ENCODE data around the gene CLSTN2.

The CLSTN2 gene

DNA sequence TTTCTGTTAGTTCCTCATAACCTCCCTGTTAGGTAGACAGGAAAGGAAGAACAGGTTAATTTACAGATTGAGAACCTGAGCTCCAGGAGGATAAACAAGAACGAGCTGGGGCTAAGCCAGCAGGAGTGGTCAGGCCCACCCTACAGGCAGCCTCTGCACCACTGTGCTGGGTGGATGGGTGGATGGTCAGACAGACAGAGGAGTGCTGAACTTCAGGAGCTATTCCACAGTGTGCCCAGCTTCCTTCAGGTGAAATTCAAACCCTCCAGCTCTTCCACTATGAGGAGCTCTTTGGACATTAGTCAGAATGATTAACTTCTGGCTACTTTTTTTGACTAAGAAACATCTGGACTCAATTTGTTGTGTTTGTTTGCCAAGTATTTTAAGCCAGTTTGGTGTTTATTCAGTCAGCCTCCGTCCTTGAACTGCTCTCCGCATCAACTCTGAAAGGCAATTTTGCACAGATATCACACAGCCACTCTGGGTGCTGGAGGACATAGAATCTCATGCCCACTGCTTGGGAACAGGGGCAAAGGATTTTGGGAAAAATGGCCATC lies 361.9 kb downstream of the CLSTN2 start:
- DNase-seq: no peak

DNA sequence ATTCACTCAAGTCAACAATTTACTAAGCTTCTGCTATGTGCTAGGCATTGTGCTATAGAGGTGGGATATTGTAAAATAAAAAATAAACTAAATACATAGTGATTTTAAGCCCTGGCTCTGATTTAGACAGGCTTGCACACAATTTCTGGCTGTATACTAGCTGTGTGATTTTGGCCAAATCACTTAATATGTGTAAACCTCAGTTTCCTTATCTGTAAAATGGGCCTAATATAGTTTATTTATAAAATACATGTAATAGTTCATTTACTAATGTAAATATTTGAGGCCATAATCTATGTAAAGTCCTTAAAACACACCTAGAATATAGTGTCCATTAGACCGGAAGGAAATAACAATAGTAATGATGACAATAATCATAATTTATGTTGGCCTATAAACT lies 363.1 kb downstream of the CLSTN2 start:
- no peak for DNase-seq

DNA sequence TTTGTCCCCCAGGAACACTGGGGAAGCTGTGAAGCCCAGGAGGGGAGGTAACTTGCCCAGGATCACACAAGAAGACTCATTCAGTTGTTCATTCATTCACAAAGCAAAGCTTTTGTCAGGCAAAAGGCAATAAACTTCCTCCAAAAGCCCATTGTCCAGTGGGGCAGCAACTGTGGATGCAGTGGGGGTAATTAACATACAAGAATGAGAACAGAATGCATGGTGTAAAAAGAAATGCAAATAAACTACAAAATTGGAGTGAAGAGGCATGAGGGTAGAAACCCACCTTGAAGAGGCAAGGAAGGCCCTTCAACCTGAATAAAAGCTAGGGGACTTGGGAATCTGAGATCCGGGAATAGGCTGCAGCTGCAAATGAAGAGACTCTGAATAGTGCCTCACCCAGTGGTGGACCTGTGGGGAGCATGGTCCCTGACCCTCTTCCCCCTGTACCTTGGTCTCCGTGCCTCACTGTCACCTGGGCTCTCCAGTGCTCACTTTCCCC lies 363.6 kb downstream of the CLSTN2 start:
- DNase-seq: no peak

DNA sequence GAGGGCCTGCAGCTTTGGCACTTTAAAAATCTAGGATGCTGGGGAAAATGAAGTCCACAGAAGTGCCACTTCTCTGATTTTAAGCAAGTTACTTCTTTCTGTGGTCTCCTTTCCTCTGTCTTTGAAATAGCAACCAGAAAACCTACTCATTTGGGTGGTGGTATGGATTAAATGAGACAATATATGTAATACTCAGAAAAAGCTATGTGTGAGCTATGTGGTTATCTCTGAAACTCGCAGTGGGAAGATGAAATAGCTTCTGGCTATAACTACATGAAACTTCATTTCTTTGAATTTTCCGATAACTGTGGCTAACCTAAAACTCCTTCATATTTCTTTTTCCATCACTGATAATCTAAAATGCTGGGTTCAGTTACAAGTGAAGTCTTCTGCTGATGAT lies 368.9 kb downstream of the CLSTN2 start:
- no peak for DNase-seq

DNA sequence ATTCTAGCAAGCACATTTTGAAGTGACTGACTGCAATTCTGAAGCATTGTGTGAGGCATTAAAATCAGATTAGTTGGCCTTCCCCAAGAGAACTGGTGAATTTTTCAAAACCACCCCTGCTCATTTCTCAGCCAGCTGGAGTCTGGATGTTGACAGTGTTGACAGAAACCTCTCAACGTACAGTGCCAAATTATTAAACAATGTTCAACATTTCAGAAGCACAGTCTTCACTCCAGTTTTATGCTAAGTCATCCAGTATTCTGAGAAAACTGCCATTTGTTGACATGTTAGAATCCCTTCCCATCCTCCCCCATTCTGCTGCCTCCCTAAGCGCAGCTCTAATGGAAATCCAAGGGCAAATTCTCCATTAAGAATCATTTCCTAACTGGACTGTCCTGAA lies 373.6 kb downstream of the CLSTN2 start:
- no peak for DNase-seq

DNA sequence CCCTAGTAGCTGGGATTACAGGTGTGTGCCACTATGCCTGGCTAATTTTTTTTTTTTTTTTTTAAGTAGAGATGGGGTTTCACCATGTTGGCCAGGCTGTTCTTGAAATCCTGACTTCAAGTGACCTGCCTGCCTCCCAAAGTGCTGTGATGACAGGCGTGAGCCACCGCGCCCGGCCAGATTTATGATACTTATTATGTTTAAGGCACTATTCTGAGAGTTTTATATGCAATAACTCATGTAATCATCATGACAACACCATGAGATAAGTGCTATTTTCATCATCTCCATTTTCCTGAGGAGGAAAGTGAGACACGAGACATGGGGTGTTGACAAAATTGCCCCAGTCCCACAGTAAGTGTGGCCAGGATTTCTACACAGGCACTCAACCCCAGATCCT lies 376.4 kb downstream of the CLSTN2 start:
- DNase-seq: no peak

DNA sequence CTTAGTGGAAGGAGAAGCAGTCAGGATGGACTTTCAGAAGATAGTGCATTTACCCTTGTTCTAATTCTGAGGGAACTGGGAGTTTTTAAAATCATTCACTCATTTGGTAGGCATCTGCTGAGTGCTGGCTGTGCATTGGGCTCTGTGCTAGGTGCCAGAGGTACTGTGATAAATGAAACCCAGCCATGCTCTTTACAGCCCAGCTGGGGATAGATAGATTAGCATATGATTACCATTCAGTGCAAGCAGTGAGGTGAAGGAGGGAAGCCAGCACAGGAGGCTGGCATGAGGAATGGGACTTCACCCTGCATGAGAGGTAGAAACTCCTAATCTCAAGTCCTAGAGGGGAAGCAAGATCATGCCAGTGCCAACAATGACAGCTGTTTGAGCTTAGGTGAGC lies 381.0 kb downstream of the CLSTN2 start:
- no peak for DNase-seq

DNA sequence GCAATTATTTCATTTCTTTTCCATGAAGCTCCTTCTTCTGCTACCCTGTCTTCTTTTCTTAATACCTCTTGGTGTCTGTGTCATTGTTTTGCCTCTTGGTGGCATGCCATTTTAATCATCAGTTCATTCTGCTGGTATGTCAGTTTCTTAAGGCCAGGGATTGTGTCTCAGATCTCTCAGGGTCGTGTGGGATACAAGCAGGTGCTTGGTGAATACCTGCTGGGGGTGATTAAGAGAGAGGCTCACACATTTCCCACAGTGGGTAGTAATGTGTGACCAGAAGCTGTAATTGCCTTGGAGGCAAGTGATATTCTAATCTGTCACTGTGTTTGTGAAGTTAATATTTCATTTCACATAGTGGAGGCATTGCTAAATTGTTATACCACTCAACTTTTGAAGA lies 381.5 kb downstream of the CLSTN2 start:
- no peak for DNase-seq

DNA sequence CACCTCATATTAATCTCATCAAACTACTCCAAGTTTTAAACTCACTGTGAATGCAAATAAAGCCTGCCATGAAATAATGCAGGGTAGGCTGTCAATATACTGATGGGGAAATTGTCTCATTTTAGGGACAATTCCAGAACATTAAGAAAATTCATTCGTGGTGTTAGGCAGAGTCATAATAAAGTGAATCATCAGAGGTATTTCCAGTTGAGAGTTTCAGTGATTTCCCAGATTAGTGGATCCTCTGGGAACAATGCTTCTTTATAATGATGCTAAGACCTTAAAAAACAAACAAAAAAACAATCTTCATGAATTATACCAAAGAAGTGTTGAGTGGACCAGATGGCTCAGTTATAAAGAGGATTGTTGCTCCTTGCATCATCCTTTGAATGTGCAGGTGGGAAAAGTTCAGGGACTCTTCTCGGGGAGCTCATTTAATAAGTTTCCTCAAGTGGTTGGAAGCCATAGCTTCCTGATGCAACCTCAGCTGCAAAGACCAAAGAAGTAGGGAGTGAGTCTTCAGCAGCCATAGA lies 381.9 kb downstream of the CLSTN2 start:
- no peak for DNase-seq

DNA sequence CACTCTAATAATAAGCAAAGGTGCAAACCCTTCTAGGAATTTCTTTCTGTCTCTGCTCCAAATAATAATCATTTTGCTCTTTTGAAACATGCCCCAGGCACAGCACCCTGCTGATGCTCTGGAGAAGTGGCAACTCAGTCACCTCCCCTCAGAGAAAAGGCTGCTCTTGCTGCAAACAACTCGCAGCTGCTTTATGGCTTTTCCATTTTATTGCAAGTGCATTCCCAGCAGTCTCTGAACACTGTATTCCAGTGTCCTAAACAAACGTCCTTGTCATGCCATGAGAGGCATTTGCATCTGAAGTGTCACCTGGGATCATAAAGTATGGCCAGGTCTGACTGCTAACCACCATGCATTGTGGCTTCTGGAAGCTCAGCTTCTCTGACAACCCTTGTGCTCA lies 384.8 kb downstream of the CLSTN2 start:
- DNase-seq: no peak

DNA sequence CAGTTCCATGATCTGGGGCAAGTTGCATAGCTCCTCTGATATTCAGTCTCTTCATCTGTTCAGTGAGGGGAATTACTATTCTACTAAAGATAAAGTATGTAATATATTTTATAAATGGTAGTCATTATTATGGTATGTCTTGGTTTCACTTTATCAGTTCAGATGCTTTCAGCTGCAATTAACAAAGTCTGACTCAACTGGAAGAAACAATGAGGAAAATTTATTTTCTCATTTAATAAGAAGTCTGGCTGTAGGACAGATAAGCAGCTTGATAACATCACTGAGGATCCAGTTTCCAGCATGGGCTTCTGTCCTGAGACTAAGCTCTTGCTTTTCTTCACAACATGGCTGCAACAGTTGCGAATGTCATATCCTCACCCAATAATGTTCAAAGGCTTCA lies 388.6 kb downstream of the CLSTN2 start:
- no peak for DNase-seq

DNA sequence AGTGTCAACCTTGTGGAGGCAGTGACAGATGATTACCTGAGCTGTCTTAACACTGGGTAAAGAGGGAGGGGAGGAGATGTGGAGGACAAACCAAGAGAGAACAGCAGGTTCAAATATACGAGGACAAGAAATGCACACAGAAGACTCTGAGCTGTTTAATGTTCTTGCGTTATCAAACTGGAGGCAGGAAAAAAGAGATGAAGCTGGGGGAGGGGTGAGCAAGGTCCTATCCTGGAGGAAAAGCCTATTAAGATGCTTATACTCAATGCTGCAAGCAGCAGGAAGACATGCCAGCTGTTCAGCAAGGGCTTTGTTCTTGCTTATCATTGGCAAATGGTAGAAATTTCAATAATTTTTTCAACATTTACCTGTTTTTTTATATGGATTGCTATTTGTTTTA lies 397.1 kb downstream of the CLSTN2 start:
- DNase-seq: no peak

DNA sequence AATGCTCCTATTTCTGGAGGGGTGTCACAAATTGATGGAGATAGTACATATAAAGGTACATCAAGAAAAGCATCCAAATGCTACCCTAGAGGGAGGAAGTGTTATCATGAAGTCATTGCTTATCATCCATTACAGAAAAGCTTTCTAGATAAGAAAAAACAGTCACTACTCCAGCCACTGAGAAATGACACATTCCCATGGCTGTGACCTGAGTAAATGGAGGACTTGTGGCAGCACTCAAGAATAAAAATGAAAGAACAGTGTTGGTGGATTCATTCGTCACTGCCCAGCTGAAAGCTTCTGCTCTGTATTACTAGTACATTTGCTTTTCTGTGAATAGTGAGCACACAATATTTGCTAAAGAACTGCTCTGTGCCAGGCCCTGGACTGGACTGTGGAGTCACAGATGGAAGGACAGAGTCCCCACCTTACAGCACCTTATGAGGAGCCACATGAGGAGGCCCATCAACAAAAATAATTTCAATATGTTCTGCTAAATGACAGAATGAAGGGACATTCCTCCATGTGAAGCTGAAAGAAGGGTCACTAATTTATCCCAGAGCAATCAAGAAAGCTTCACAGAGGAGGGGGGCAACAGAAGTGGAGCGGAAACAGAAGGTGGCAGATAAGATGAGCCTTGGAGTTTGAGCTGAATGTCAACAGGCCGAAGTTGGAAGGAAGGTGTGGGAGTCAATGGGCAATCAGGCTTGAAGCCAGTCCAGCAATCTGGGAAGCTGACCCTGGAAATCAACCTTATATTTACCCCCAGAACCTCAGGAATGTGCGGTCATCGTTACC lies 399.3 kb downstream of the CLSTN2 start:
- no peak for DNase-seq

DNA sequence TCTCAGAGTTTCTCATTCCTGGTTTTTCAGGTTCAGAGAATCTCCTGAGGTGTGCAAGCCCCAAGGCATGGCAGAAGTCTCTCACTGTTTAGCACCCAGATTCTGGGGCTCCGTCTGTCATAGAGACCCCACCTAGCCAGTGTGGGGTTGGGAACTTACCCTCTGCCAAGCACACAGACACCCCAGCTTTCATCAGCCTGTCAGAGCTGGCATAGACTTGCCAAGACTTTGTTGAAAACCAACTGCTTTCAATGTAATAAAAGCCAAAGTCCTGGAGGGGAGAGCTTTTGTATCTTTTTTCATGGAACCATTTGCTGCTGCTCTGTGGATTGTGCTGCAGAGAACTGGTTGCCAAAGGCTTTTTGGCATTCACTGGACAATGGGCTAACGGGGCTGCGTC lies 401.5 kb downstream of the CLSTN2 start:
- DNase-seq: no peak

DNA sequence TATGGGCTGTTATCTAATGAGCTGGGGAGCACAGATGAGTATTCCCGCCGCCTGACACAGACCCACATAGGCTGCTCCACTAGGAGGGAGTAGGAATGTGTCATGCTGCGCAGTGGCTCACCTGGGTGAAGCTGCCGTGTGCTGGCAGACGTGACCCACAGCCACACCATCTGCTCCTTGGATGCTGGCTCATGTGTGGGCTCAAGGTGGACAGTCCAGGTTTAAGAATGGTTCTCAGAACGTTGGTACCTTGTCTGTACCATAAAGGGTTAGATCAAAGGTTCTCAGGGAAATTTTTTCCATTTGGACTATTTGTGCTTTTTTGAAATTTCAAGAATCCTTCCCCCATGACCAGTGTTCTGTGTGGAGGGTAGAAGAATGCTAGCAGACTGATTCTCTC lies 403.9 kb downstream of the CLSTN2 start:
- no peak for DNase-seq

DNA sequence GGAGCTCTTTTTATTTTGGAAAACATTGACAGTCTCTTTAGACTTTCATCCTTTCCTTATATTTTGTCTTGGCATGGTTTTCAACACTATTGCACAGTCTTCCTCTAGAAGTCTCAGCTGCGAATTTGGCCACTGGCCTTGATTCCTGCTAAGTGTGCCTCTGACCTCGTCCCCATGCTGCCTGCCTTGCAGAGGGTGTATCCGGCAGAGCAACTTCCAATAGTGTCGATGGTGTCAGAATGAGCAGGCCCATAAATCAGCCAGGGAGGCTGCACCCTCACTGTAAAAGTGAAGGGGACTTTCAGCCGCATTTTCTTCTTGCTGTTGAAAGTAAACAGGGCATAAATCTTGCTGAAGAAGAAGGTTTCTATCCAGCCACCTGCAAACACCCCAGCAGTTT lies 406.2 kb downstream of the CLSTN2 start:
- DNase-seq: no peak

DNA sequence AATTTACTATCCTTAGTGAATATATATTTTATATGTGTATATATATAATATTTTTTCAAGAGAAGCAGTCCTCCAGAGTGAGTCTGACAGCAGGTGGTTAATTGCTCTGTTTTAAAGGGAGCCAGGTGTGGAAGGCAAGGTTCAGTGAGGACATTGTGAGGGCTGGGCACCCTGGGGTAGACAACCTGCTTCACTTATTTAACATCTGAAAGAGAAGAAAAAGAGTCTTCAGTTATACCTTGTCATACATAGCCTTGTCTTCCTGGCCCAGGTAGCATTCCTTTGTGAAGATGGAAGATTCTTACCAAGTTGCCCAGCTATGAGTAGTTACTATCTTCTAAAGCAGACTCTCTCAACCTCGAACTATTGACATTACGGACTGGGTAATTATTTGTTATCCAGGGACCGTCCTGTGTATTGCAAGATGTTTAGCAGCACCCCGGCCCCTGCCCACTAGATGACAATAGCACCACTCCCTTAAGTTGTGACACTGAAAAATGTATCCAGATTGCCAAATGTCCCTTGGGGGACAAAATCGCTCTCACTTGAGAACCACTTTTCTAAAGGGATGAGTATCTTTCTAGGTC lies 406.9 kb downstream of the CLSTN2 start:
- DNase-seq: no peak

DNA sequence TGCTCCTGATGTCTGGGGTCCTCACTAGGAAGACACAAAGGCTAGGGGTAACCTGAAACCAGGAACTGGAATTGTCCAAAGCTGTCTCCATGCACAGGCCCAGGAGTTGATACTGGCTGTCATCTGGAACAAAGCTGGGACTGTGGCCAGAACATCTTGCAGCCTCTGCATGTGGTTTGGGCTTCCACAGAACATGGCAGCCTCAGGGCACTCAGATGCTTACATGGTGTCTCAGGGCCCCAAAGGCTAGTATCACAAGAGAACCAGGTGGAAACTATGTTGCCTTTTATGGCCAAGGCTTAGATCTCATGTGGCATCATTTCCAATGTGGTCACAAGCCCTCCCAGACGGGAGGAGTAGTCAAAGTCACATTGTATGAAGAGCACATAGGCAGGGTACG lies 407.7 kb downstream of the CLSTN2 start:
- DNase-seq: no peak

DNA sequence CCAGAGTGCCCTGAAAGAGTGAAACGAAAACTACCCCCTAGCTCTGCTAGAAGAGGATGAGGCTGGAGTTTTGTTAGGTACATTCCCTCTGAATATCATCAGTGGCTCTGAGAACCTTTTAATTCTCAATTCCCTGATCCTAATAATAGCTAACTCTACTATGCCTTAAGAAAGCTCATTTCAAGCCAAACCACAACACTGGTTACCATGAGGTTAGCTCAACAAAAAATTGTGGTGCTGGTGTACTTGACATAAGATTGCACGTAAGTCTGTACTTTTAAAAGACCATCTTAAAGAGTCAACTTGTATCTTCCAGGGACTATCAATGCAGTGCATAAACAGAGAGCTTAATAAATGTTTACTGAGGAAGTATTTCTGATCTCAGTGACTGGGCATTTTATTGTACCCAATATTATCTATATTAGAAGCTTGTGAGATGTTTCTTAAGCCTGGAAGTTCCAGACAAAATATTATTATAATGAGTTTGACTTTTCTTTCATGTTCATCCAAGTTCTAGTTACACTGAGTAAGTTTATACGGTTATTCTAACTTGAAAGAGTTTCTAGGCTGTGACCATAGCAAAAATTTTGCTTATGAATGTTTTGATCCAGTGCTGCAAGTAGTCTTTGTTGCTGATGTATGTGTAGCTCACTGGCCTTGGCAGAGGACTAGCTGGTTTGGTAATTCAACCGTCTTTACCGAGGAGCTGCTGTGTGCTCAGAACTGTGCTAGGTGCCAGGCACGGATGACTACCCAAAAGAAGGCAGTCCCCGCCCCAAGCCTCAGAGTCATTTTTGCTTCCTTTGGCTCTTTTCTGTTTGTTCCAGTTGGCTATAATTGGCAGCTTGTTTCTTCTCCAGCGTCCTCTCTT lies 408.5 kb downstream of the CLSTN2 start:
- DNase-seq: no peak

DNA sequence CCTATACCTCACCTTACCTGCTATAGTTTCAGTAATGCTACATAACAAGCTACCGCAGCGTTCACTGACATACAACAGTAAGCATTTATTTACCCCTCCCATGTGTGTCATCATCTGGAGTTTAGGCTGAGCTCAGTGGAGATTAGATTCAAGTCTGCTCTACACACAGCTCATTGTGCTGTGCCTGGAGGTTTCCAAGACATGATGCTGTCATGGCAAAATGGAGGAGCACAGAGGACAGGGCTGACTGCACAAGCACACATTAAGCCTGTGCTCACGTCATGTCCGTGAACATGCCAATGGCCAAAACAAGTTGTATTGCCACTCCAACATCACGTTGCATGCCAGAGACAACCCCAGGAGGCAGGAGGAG lies 409.1 kb downstream of the CLSTN2 start:
- DNase-seq: no peak

DNA sequence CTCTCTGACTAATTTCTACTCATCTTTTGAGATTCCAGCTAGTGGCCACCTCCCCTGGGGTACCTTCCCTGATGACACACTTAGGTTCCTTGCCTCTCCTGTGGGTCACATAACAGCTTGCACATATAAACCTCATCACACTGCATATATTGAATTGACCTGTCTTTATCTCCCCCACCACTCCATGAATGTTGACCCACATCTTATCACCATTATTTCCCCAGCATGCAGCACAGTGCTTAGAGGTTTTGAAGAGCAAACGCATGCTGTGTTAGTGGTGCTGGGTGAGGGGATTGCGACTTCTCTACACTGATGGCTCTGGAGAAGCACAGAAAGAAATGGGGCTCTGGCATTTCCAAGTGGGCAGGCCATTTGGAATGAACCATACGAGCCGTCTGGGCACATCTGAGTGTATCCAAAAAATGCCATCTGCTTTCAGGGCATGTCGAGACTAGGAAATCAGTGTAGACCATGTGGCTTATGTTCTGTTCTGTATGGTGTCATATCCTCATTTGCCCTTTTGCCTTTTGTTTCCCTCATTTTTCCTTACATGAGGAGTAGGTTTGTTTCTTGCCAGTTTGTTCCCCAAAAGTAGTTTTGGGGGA lies 409.7 kb downstream of the CLSTN2 start:
- no peak for DNase-seq

DNA sequence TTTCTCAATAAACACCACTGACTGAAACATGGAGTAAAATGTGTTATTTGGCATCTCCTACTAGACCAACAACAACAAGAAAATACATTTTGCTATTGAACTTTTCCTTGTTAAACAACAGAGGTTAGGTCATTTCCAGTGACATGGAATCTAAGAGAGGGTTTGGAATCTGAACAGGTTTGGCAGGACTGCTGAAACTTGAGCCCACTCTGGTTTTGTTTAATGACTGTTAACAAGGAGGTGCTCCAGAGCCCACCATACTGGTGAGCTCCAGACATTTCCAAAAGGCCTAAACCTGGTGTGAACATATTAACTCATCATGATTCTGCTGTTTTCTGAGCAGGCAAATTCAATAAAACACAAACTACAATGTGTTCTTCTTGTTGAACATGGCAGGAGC lies 412.2 kb downstream of the CLSTN2 start:
- DNase-seq: peak; percentile 29

DNA sequence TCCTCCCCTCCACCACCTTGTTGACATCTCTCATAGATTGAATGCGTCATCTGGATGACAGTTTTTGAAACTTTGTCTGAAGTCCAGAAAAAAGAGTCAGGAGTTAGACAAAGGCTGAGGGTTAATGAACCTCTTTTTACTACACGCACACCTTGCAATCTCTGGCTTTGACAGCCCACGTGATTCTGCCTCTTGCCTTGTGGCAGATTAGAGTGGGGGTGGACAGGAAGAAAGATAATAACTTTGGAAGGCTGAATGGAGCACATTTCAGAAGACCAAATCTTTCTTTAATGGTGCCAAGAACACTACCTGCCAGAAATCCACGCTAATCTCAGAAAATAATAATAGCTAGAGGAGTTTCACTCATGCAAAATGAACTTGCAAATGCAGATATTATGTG lies 415.0 kb downstream of the CLSTN2 start:
- no peak for DNase-seq

Data from NCI-H1092 (cell line).